ENCODE measurements around the gene HDDC2. TPM values are rescaled to one million over a fixed set of nuclear protein-coding genes. Genes with fewer than 3 reads are reported as not detected.

Gene HDDC2
- total RNA-seq, 1 experiment from 2014 or later, result 69.8 TPM

- TF ChIP-seq HMGXB4 (CRISPR knock-in tag; IDR thresholded peaks at IDR 0.05) (no peak), CREB1 (CRISPR knock-in tag; IDR thresholded peaks at IDR 0.05) (no peak), NFATC4 (CRISPR knock-in tag; IDR thresholded peaks at IDR 0.05) (no peak), AFF4 (CRISPR knock-in tag; IDR thresholded peaks at IDR 0.05; ENCODE audit: borderline replicate concordance) (no peak), ZNF317 (CRISPR knock-in tag; IDR thresholded peaks at IDR 0.05; ENCODE audit: borderline replicate concordance, low read depth) (no peak)
These were observed 37.3 kb downstream of the HDDC2 start (continued) for GRCh38 chr6:125264476-125264875.

- Mint-ChIP-seq H3K27me3 (ENCODE audit: low read depth) (no peaks in the 10 kb centered on the region), H3K4me3 (no peak overlapping the region), H3K4me1 (peaks cover 15% of the 10 kb centered on the region), H3K36me3 (no peaks in the 10 kb centered on the region), H3K27ac (no peak overlapping the region), H3K9me3 (no peaks in the 10 kb centered on the region)
- POLR2A ChIA-PET, result no interaction called here
- CTCF ChIA-PET, result interaction anchor here (1.0 kb wide), 1 partner anchor 109 kb away, joined by 4 read pairs; the partner anchor contains the start of gene TPD52L1
- TF ChIP-seq ESRRA (CRISPR knock-in tag; IDR thresholded peaks at IDR 0.05; ENCODE audit: borderline replicate concordance), result no peak
- no peak for TF ChIP-seq ZNF423 (CRISPR knock-in tag; IDR thresholded peaks at IDR 0.05)
- ATAC-seq (peak; percentile 69), DNase-seq (ENCODE audit: low spot score) (peak; percentile 22)
These were observed 39.5 kb downstream of the HDDC2 start for GRCh38 chr6:125262016-125263013.

GRCh38 chr6:125259354-125259736 is 42.4 kb downstream of the HDDC2 start:
- peaks cover 15% of the 10 kb centered on the region for H3K4me1 Mint-ChIP-seq
- ChIA-PET CTCF (no interaction called here), POLR2A (no interaction called here)
- H3K27me3 Mint-ChIP-seq (ENCODE audit: low read depth), result no peaks in the 10 kb centered on the region
- H3K36me3 Mint-ChIP-seq, result no peaks in the 10 kb centered on the region
- no peak overlapping the region for H3K27ac Mint-ChIP-seq
- H3K9me3 Mint-ChIP-seq, result no peaks in the 10 kb centered on the region
- no peak overlapping the region for H3K4me3 Mint-ChIP-seq
- TF ChIP-seq TEAD4 (CRISPR knock-in tag; IDR thresholded peaks at IDR 0.05) (no peak), SP1 (CRISPR knock-in tag; conservative IDR thresholded peaks at IDR 0.05) (no peak), NR2C2 (CRISPR knock-in tag; IDR thresholded peaks at IDR 0.05) (no peak), CTCF (IDR thresholded peaks at IDR 0.05) (no peak), SMAD3 (CRISPR knock-in tag; IDR thresholded peaks at IDR 0.05; ENCODE audit: borderline replicate concordance) (no peak)
- no peak for DNase-seq (ENCODE audit: low spot score)
- no peak for ATAC-seq
